Non-pigmented ciliary epithelial cell (primary cell): ENCODE results near the gene RSAD2.

Experiments used
- DNase-seq: peaks from one replicate; pipeline ENCODE4 v3.0.0-alpha.2; 2010; ENCODE audit warnings: low read depth

RSAD2 gene

GRCh38 chr2:6906165-6906741 lies 28.7 kb downstream of the RSAD2 start:
- no peak for DNase-seq

GRCh38 chr2:6908291-6908690 lies 30.7 kb downstream of the RSAD2 start:
- DNase-seq: no peak

DNA sequence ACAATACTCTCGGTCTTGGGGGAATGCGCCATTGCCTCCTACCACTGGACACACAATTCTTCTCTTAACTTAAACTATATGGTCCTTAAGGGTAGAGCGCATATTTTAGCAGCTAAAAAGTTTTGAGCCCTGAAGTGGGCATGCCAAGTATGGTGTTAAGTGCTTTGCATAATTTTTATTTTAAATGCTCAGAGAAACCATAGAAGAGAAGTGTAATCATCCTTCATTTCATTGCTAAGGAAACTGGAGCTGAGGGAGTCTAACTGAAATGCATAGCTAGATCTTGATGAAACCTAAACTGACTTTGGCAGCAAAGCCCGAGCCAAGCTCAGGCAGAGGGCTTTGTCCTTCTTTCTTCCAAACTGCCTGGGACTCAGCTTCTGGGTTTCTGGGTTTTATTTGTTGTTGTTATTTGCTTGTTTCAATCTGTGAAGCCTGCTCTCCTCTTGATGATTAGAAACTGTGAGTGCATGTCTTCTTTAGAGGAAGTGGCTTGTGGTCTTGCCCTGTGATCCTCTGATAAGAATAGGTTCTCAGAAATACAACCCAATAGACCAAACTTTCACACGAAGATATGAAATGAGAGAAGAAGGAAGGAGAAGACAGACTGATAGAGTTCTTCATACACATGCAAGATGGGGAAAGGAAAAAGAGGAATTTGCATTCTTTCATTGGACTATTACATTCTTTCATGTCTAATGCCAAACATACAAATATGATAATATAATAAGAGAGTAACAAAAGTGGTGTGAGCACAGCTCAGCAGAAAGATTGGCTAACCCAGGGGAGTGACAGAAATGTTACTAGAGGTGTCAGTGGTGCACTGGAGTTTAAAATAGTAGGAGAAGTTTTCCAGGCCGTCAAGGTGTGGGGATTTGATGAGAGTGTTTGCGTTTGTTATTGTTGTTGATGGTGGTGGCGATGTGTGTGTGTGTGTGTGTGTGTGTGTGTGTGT lies 32.1 kb downstream of the RSAD2 start:
- DNase-seq: no peak

- DNase-seq: no peak
Observed at GRCh38 chr2:6911721-6912120, 34.1 kb downstream of the RSAD2 start.

GRCh38 chr2:6913415-6914157 lies 36.0 kb downstream of the RSAD2 start:
- no peak for DNase-seq

DNA sequence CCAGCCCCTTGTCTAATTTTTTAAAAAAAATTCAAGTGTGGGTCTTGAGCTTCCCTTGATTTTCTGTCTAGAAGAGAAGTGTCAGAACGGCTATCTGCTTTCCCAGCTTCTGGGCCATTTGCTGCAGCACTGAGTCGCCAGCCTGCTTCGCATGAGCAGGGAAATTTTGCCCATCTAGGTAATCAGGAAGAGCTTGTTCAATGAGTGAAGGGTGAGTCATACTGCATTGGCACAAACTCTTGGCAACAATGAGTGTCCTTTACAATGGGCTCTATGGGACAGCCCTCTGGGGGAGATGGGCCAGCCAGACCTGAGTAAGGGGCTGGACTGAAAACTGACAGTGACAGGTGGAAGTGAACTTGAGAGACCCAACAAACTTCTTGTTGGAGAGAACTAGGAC lies 37.3 kb downstream of the RSAD2 start:
- DNase-seq: no peak

DNA sequence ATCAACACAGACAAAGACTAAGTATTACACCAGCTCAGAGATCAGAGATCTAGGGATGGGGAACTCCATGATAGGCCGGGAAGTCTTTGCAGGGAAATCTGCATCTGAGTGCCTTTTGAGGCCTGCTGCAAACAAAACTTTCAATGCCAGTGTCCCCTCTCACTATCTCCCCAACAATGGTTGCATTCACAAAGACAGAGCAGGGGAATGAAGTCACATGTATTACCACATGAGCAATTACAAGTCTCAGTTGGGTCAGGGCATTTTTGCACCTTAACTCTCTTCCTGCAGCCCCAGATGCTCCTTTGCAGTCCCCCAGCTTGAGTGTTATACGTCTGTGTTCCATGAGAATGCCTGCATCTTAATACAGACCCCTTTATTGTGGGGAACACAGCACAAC lies 37.8 kb downstream of the RSAD2 start:
- no peak for DNase-seq

DNA sequence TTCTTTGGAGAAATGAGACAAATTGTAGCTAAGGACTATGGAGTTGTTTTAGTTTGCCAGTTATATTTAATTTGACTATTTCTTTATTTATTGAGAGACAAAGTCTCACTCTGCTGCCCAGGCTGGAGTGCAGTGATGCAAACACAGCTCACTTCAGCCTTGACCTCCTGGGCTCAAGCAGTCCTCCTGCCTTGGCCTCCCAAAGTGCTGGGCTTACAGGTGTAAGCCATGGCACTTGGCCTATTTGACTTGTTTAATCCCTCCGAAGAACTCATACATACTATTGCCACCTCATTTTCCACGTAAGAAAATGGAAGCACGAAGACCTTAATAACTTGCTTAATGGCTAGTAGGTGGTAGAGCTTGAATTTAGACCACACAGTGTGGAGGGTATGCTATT lies 38.6 kb downstream of the RSAD2 start:
- no peak for DNase-seq

GRCh38 chr2:6916736-6917070 lies 39.1 kb downstream of the RSAD2 start:
- DNase-seq: no peak

DNA sequence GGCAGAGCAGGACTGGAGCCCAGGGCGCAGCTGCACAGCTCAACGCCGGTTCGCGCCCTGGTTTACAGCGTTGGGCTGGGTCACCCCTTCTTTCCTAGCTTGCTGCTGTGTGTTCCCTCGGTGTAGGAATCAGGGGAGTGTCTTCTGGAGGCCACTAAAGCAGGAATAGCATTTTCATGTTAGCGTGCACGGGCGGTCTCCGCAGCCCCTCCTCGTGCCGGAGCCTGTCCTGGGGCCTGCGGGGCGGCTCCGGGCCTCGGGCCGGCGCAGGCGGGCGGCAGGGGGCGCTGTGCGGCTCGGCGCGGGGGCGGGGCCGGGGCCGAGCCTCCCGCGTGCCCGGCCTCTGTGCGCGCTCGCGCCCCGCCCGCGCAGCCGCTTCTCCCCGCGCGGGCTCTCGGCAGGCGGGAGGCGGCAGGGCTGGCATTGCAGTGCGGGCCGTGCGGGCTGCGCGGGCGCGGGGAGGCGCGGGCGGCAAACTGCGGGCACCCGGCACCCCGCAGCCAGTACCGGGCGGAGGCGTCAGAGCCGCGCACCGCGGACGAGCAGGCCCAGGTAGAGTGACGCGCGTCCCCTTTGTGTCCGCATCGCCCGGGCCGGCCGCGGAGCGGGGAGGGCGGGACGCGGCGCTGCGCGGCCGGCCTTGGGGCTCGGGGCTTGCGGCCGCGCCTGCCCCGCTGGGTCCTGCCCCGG lies 39.6 kb downstream of the RSAD2 start, which contains the start of gene RNF144A:
TSS of gene RNF144A (plus strand) at position 342 of the 690 bp plus-strand sequence. CDS start 79,515 bp downstream, outside the sequence.
- DNase-seq: no peak

GRCh38 chr2:6917761-6918421 lies 40.3 kb downstream of the RSAD2 start:
- DNase-seq: no peak

- no peak for DNase-seq
Observed at GRCh38 chr2:6919901-6920742, 42.5 kb downstream of the RSAD2 start.

GRCh38 chr2:6920743-6921064 lies 43.1 kb downstream of the RSAD2 start:
- DNase-seq: no peak

- DNase-seq: no peak
Observed at GRCh38 chr2:6921321-6921922, 43.8 kb downstream of the RSAD2 start.

DNA sequence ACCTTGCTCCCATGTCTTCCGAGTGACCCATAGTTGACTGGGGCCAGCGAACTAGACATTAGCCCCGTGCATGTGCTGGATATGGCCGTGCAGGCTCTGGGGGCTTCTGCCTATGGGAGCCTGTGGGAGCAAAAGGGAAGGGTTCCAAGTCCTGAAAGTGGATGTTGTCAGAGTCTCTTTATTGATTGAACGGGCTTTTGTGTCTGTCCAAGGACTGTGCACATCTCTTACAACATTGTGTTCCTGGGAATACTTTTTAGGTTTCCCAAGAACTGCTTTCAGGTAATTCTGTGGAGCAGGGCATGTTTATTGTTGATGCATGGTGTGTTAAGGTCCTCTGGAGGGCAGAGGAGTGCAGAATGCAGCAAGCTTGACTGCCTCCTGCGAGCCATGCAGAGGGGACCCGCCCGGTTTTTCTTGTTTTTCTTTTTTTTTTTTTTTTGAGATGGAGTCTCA lies 44.7 kb downstream of the RSAD2 start:
- no peak for DNase-seq

- no peak for DNase-seq
Observed at GRCh38 chr2:6923319-6923718, 45.7 kb downstream of the RSAD2 start.

DNA sequence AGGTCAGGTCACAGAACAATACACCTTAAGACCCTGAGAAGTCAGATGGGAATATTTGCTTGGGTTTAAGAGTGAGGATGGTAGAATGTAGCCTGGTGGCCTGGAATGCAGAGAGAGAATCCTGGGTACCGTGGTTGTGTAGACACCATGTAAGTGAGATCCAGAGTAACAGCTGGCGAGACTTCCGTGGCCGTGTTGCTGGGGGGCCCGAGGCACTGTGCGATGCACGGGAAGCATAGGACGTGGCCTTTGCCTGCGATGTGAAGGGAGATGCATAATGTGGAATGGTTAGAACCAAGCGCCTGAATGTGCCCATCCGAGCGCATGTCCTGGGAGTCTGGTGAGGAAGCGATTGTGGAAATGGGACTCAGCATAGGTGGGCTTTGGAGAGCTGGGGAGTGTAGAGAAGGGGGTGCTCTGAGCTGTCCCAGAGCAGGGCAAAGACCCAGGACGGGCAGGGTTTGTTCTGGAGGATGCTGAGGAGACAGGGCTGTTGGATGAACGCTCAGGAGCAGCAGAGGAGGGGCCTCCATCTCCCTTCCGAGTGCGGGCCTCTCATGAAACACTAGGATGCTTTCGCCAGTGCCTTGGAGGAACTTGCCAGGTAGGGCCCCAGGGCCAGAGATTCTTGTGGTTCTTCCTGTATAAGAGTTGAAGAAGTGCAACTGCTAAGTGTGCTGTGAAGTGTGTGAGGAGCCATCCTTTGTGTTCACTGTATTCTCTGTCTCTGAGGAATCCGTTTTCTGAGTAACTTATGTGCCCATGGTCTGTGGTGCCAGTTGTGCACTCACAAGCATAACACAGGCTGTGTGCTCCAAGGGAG lies 46.7 kb downstream of the RSAD2 start:
- no peak for DNase-seq

- DNase-seq: no peak
Observed at GRCh38 chr2:6924924-6925409, 47.4 kb downstream of the RSAD2 start.

DNA sequence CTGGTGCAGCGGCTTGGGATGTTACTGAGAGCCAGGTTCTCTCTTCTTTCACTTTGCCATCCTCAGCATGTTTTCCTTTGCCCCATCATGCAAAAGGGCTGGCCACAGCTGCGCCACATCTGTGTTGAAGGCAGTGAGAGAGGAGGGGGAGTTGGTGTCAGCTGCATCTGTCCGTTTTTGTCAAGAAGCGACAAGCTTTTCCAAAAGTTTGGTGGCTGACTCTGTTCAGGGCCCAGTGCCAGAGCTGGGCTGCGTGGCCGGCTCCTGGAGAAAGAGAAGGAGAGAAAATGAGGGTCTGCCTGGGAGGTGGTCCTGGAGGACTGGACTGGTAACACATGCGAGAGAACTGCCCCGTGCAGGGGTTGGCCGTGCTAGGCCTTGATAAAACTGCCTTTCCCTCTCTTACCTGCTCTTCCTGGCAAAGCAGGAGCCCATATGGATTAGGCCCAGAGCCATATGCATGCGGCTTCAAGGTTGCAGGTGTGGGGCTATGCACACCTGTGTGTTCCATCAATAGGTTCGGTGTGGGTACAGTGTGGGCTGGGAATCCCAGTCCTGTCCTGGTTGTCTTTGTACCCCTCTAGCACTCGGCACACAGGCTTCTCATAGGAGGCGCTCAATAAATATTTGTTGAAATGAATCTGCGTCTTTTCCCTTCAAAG lies 48.6 kb downstream of the RSAD2 start:
- DNase-seq: no peak
